ENCODE measurements around the gene CXXC1. TPM values are rescaled to one million over a fixed set of nuclear protein-coding genes. Genes with fewer than 3 reads are reported as not detected.
A peak's percentile ranks its signal among the peaks of the same experiment; 100 is the strongest.

The CXXC1 gene
- total and polyA plus RNA-seq, 7 donors: 27.0 to 83.2 (median 49.0) TPM

DNA sequence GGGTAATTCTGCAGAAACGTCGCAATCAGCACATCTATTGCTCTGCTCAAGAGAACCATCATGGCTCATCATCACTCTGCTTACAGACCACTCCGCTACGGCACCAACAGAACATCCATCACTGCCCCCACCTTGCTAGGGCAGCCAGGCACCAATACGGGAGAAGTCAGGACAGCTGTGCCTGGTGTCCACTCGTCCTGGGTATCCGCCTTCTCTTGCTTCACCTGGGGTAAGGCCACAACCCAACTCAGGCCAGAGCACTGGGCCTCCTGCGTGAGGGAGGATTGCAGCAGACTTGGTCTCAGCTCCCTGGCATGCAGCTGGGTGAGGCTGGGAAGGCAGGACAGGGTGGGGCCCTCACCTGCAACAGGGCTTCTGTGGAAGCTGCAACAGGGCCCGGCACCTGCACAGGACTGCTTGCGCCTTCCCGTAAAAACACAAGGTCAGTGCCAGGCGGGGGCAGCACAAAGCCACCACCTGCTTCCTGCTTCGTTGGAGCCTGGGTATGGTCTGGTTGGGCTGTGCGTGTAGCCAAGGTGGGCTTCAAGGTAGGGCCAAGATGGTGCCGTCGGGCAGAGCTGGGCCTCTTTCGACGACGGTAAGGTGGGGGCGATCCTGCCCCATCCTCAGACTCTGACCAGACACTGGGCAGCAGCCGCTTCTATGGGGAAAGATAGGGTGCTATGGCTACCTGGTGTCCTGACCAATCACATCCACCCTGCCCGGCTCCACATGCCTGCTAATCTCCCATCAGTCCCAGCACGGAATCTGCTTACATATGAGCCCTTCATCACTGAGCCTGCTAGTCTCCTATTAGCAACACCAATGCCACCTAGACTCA, 14.1 kb downstream of the CXXC1 start:
- no peak for DNase-seq
- peaks cover 46 to 93% (median 62%) of the 10 kb centered on the region in 4 donors for H3K36me3 ChIP-seq
- H3K9me3 ChIP-seq: no peaks in the 10 kb centered on the region
- 89 to 94% methylated on average over 23 of the region's 23 CpGs for WGBS, 2 donors
- H3K27ac ChIP-seq: no peak overlapping the region
- peaks cover 0 to 4% (median 0%) of the 10 kb centered on the region in 4 donors for H3K4me1 ChIP-seq
- intact Hi-C loops (cut with DNase I): no loop called here
- no peaks in the 10 kb centered on the region for H3K27me3 ChIP-seq
- no peak overlapping the region for H3K4me3 ChIP-seq
- TF ChIP-seq POLR2AphosphoS5 (IDR thresholded peaks at IDR 0.05): no peak
- no peak for TF ChIP-seq EP300 (IDR thresholded peaks at IDR 0.05)
- TF ChIP-seq POLR2A (IDR thresholded peaks at IDR 0.05): no peak
- TF ChIP-seq, protein P1, sequence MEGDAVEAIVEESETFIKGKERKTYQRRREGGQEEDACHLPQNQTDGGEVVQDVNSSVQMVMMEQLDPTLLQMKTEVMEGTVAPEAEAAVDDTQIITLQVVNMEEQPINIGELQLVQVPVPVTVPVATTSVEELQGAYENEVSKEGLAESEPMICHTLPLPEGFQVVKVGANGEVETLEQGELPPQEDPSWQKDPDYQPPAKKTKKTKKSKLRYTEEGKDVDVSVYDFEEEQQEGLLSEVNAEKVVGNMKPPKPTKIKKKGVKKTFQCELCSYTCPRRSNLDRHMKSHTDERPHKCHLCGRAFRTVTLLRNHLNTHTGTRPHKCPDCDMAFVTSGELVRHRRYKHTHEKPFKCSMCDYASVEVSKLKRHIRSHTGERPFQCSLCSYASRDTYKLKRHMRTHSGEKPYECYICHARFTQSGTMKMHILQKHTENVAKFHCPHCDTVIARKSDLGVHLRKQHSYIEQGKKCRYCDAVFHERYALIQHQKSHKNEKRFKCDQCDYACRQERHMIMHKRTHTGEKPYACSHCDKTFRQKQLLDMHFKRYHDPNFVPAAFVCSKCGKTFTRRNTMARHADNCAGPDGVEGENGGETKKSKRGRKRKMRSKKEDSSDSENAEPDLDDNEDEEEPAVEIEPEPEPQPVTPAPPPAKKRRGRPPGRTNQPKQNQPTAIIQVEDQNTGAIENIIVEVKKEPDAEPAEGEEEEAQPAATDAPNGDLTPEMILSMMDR (IDR thresholded peaks at IDR 0.05): no peak

DNA sequence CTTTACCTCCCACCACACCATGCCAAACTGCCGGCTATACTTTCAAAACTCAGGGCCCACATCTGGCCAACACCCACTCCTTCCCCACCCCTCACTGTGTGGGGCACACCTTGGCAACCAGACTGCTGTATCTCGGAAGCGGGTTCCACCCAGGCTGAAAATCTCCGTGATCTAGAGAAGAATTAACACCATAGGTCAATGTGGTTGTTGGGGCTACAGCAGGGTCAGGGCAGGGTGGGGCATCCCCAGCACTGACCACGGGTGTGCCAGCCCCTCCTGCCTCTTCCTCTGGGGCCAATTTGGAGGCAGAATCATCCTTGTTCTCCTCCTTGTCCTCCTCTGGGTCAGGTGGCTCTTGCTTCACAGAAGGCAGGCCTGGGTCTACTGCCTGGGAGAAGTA, 14.9 kb downstream of the CXXC1 start:
- Histone ChIP-seq H3K9me3 (no peaks in the 10 kb centered on the region), H3K36me3 (peaks cover 46 to 86% (median 62%) of the 10 kb centered on the region in 4 donors), H3K27me3 (no peaks in the 10 kb centered on the region), H3K4me1 (peaks cover 0 to 11% (median 0%) of the 10 kb centered on the region in 4 donors), H3K4me3 (no peak overlapping the region), H3K27ac (no peak overlapping the region)
- no peak for TF ChIP-seq EP300 (IDR thresholded peaks at IDR 0.05)
- no peak for TF ChIP-seq POLR2A (IDR thresholded peaks at IDR 0.05)
- TF ChIP-seq, protein P1 (IDR thresholded peaks at IDR 0.05): no peak
- no peak for TF ChIP-seq POLR2AphosphoS5 (IDR thresholded peaks at IDR 0.05)
- intact Hi-C loops (cut with DNase I): no loop called here
- no peak for DNase-seq
- WGBS, 2 donors: 80 to 92% methylated on average over 5 of the region's 5 CpGs

DNA sequence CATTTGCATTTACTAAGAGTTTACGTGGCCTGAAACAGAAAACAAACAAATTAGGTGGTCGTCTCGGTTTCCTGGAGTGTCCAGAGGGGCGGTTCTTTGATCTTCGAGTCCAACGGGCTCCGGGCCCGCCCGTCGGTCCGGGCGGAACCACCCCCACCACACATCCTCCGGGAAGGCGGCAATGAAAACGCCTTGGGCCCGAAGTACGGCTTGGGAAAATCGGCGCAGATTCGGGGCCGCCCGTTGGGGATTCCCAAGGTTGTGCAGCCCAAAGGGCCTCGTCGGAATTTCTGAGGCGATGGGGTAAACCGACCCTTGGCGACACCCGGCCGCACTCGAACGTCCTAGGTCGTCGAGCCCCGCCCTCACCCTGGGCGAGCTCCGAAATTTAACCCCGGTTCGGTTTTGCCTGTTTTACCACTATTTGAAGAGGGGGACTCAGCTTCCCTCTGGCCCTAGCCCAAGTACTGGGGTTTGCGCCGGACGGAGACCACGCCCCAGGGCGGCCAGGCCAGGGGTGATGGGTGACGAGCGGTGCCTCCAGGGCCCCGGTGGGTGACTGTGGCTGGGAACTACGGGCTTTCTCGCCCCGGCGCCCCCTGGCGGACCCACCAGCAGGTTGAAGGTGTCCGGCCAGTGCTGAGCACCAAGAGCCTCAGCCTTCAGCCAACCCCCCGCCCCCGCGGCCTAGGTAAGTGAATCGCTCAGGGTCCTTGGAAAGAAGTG, 19.3 kb downstream of the CXXC1 start:
- intact Hi-C loops (cut with DNase I): loop anchor here (5.0 kb wide), 3 partner anchors 39 to 771 kb away; partner anchors contain the start of gene ACAA2

DNA sequence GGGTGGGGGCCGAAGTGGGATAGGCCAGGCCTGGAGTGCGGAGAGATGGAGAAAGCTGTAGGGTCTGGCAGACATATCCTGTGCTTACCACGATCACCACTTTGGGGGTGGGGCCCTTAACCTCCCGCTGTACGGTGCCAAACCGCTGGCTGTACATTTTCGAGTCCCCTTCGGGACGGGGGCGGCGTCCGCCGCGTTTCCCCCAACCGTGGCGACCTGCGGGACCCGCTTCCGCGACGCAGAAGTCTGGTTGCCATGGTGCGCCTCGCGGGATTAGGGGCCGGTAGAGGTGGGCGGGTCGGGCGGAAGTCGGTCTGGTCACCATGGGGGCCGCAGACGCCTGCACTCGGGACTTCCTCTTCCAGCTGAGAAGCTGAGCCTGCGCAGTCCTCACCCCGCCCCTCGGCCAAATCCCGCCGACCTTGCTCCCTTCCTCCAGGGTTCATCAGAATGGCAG, 21.2 kb downstream of the CXXC1 start, which contains the start of gene CFAP53:
CFAP53 (minus strand) TSS at position 248 of the 457 bp plus-strand sequence; CDS start at position 157, 91 bp downstream.
- Histone ChIP-seq H3K4me3 (peak within 1 kb of the TSS; percentile 50 to 73 (median 66)), H3K27me3 (no peaks in the 10 kb centered on the region), H3K4me1 (peaks cover 0 to 25% (median 10%) of the 10 kb centered on the region in 4 donors), H3K36me3 (peaks cover 0 to 24% (median 6%) of the 10 kb centered on the region in 4 donors), H3K9me3 (no peaks in the 10 kb centered on the region), H3K27ac (peak within 1 kb of the TSS in 2 of 4 donors; percentile 12 to 24)
- intact Hi-C loops (cut with DNase I): loop anchor here (2.0 to 5.0 kb wide), 4 partner anchors 15 to 769 kb away; partner anchors contain the start of genes ACAA2 and MBD1
- DNase-seq: peak; percentile 96
- 0% methylated on average over 37 of the region's 37 CpGs for WGBS, 2 donors
- TF ChIP-seq POLR2AphosphoS5 (IDR thresholded peaks at IDR 0.05): peak in 3 of 4 donors; percentile 41 to 66 (median 60)
- TF ChIP-seq POLR2A (IDR thresholded peaks at IDR 0.05): no peak
- no peak for TF ChIP-seq EP300 (IDR thresholded peaks at IDR 0.05)
- TF ChIP-seq, protein P1 (IDR thresholded peaks at IDR 0.05): no peak

More for the DNA sequence above, 19.3 kb downstream of the CXXC1 start:
- WGBS, 2 donors: 14 to 42% methylated on average over 56 of the region's 56 CpGs
- Histone ChIP-seq H3K36me3 (peaks cover 12 to 43% (median 25%) of the 10 kb centered on the region in 4 donors), H3K9me3 (no peaks in the 10 kb centered on the region), H3K27ac (peak overlapping the region; percentile 62 to 79 (median 70)), H3K4me1 (peaks cover 0 to 25% (median 10%) of the 10 kb centered on the region in 4 donors), H3K4me3 (peak overlapping the region; percentile 29 to 58 (median 43)), H3K27me3 (no peaks in the 10 kb centered on the region)
- DNase-seq: peak; percentile 85
- TF ChIP-seq POLR2A (IDR thresholded peaks at IDR 0.05): no peak
- peak in 1 of 4 donors; percentile 33 for TF ChIP-seq POLR2AphosphoS5 (IDR thresholded peaks at IDR 0.05)
- TF ChIP-seq EP300 (IDR thresholded peaks at IDR 0.05): no peak
- TF ChIP-seq, protein P1 (IDR thresholded peaks at IDR 0.05): peak; percentile 30 to 64 (median 56)

Data from sigmoid colon (tissue), 7 donors.